ENCODE measurements around the gene RNF225.
A peak's percentile ranks its signal among the peaks of the same experiment; 100 is the strongest.

The RNF225 gene

GRCh38 chr19:58396691-58397532 lies 1.5 kb downstream of the RNF225 start:
- TF ChIP-seq, protein P1, sequence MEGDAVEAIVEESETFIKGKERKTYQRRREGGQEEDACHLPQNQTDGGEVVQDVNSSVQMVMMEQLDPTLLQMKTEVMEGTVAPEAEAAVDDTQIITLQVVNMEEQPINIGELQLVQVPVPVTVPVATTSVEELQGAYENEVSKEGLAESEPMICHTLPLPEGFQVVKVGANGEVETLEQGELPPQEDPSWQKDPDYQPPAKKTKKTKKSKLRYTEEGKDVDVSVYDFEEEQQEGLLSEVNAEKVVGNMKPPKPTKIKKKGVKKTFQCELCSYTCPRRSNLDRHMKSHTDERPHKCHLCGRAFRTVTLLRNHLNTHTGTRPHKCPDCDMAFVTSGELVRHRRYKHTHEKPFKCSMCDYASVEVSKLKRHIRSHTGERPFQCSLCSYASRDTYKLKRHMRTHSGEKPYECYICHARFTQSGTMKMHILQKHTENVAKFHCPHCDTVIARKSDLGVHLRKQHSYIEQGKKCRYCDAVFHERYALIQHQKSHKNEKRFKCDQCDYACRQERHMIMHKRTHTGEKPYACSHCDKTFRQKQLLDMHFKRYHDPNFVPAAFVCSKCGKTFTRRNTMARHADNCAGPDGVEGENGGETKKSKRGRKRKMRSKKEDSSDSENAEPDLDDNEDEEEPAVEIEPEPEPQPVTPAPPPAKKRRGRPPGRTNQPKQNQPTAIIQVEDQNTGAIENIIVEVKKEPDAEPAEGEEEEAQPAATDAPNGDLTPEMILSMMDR (conservative IDR thresholded peaks at IDR 0.05; ENCODE audit: low read depth), result no peak
- no peak for DNase-seq (ENCODE audit: low spot score)
- ChIA-PET POLR2A (ENCODE audit: low non-redundant PET) (no interaction called here), CTCF (no interaction called here)
- peak overlapping the region; percentile 76 for H3K27ac ChIP-seq

DNA sequence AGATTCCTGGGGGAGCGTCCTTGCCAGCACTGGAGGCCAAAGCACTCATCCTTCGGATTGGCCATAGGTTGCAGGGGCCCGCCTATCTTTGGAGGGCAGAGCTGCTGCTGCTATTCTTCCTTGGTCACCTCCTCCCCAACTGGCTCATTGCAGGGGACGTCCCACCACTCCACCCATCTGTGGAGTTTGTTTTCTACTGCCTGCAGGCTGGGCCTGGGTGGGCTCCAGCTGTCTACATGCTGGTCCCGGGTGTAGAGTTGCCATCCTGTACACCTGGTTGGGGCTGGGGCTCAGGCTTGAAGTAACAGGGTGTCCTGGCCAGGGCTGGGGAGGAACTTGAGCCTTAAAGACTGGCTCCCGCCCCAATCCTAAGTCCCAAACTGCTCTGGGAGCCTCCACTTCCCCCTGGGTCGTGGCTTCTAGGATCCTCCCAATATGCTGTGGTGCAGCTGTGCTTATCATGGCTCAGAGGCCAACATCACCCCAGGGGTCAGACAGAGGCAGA lies 2.1 kb downstream of the RNF225 start:
- no peak for DNase-seq (ENCODE audit: low spot score)
- ChIA-PET POLR2A (ENCODE audit: low non-redundant PET) (no interaction called here), CTCF (no interaction called here)
- TF ChIP-seq, protein P1 (conservative IDR thresholded peaks at IDR 0.05; ENCODE audit: low read depth), result no peak
- H3K27ac ChIP-seq, result peak overlapping the region; percentile 7; the same call in 1 of the 2 replicates

GRCh38 chr19:58398087-58398486 lies 2.6 kb downstream of the RNF225 start:
- CTCF ChIA-PET, result no interaction called here
- TF ChIP-seq, protein P1 (conservative IDR thresholded peaks at IDR 0.05; ENCODE audit: low read depth), result no peak
- POLR2A ChIA-PET (ENCODE audit: low non-redundant PET), result no interaction called here
- no peak for DNase-seq (ENCODE audit: low spot score)
- peak overlapping the region; percentile 7; the same call in 1 of the 2 replicates for H3K27ac ChIP-seq

- H3K27ac ChIP-seq, result peak overlapping the region; percentile 7; the same call in 1 of the 2 replicates
- TF ChIP-seq, protein P1 (conservative IDR thresholded peaks at IDR 0.05; ENCODE audit: low read depth), result no peak
- no peak for DNase-seq (ENCODE audit: low spot score)
- POLR2A ChIA-PET (ENCODE audit: low non-redundant PET), result no interaction called here
- CTCF ChIA-PET, result no interaction called here
Measured at GRCh38 chr19:58398545-58398944, 3.1 kb downstream of the RNF225 start.

- no peak for DNase-seq (ENCODE audit: low spot score)
- ChIA-PET POLR2A (ENCODE audit: low non-redundant PET) (no interaction called here), CTCF (no interaction called here)
- peak overlapping the region; percentile 79 for H3K27ac ChIP-seq
- TF ChIP-seq, protein P1 (conservative IDR thresholded peaks at IDR 0.05; ENCODE audit: low read depth), result no peak
Measured at GRCh38 chr19:58399903-58400302, 4.4 kb downstream of the RNF225 start.

DNA sequence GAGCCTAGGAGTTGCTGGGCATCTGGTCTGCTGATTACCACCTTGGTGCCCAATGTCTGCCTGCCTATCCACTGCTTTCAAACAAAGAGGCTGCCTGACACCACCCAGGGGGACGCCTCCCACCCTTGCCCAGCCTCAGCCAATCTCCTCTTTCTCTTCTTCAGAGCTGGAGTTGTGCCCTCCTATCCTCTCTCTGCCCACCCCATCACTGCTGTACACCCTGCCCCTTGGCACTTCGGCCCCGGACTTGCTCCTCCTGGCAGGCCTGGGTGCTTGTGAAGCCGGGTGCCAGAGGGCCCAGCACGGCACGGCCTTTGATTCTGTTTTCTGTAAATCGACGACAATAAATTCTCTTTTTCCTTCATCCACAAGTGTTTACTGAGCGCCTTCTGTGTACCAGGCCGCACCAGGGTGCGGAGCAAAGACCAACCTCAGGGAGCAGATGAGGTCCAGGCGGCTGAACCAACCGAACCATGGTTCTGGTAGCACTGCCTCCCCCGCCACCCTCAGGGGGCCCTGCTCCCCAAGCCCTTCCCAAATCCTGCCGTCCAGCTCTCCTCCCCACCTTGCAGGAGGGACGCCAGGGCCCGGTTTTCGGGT lies 5.0 kb downstream of the RNF225 start:
- CTCF ChIA-PET, result no interaction called here
- peak overlapping the region; percentile 79 for H3K27ac ChIP-seq
- POLR2A ChIA-PET (ENCODE audit: low non-redundant PET), result no interaction called here
- TF ChIP-seq, protein P1 (conservative IDR thresholded peaks at IDR 0.05; ENCODE audit: low read depth), result no peak
- DNase-seq (ENCODE audit: low spot score), result no peak
